ENCODE data around the gene TBCA.

TBCA gene

DNA sequence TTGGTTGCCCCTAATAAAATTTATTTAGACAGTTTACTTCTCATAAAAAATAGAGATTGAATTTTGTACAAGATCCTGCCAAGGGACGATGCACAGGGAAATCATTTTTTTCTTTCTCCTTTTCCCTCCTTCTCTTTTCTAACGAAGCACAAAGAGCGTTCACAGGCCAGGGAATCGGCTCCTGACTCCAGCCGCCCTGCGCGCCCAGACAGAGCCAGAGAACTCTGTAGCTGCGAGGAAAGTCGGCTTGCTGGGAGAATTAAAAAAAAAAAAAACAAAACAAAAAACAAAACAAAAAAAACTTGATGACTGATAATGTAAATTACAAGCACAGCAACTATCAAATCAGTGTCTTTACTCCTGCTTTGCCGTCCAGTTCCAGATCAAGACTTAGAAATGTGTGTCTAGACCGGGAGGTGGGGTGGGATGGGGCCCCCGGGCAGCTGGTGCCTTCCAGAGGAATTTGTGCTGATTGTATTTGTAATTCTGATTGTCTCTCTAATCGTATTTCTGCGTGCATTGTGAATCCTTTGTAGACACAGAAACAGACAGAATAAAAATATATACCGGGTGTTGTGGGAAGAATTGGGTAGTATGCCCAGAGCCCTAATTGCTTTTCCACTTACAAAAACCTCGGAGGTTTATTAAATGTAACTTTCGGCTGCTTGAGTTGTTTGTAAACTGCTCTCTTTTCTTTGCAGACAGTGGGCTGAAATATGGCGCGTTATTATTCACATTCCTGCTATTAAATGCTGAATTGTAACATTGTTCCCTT lies 134.0 kb downstream of the TBCA start:
- no peak for DNase-seq

- no peak for DNase-seq
Measured at GRCh38 chr5:77641397-77641943, 134.7 kb downstream of the TBCA start.

Measured in T-helper 2 cell (primary cell).